Left ventricle myocardium inferior (tissue), 1 donor: ENCODE data around the gene OPN3. TPM values are rescaled to one million over a fixed set of nuclear protein-coding genes. Genes with fewer than 3 reads are reported as not detected.

Experiments
- DNase-seq: peaks from one replicate; pipeline ENCODE4 v3.0.0-alpha.2; 2020
- H3K27ac ChIP-seq: fragments of 200-600 bp; replicated peaks from 2 replicates; pipeline ENCODE4 v1.8.0; 2021
- H3K27me3 ChIP-seq: fragments of 200-600 bp; 2 replicates; pipeline ENCODE4 v1.8.0; 2021; ENCODE audit warnings: low read depth
- H3K36me3 ChIP-seq: fragments of 200-600 bp; 2 replicates; pipeline ENCODE4 v1.8.0; 2021
- H3K4me1 ChIP-seq: fragments of 200-600 bp; 2 replicates; pipeline ENCODE4 v1.8.0; 2021
- H3K4me3 ChIP-seq: fragments of 200-600 bp; 2 replicates; pipeline ENCODE4 v1.8.0; 2021; ENCODE audit warnings: mild to moderate bottlenecking, moderate library complexity
- H3K9me3 ChIP-seq: fragments of 200-600 bp; replicated peaks from 2 replicates; pipeline ENCODE4 v1.8.0; 2021
- intact Hi-C: fragments of 100-400 bp; cut with micrococcal nuclease; formaldehyde crosslinking; loops from one replicate; pipeline ENCODE4 v1.11.0; 2022
- total RNA-seq: library from RNA; stranded (reverse); fragmentation: NEBNext Ultra II Directional; extraction: Animal tissue kit (Norgen Biotek cat#: 25700); gene quantifications from one replicate; pipeline ENCODE4 v1.2.1, GENCODE V29; 2021
- TF ChIP-seq, protein P1 (sequence below): fragments of 200-600 bp; IDR thresholded peaks from 2 replicates; pipeline ENCODE4 v1.8.0; 2021; ENCODE audit warnings: antibody characterized with exemption, mild to moderate bottlenecking, borderline replicate concordance
- donor health status: DM: no; HTN: yes; CAD: no; lungs with severe emphysema.

The OPN3 gene
- total RNA-seq, 1 donor from 2014 or later: 6.1 TPM

DNA sequence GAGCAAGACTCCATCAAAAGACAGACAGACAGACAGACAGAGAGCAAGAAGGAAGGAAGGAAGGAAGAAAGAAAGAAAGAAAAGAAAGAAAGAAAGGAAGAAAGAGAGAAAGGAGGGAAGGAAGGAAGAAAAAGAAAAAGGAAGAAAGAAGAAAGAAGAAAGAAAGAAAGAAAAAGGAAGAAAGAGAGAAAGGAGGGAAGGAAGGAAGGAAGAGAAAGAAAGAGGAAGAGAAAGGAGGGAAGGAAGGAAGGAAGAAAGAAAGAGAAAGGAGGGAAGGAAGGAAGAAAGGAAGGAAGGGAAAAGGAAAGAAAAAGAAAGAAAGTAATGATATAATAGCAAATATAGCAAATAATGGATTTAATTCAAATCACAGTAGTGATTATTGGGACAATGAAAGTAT is 32.7 kb downstream of the OPN3 start:
- Histone ChIP-seq H3K36me3 (no peaks in the 10 kb centered on the region), H3K27me3 (no peaks in the 10 kb centered on the region), H3K4me1 (peaks cover 4% of the 10 kb centered on the region), H3K27ac (no peak overlapping the region), H3K9me3 (no peaks in the 10 kb centered on the region), H3K4me3 (no peak overlapping the region)
- no peak for DNase-seq
- intact Hi-C loops: loop anchor here (10.0 kb wide), 1 partner anchor 207 kb away; no protein-coding TSS in a partner anchor
- TF ChIP-seq, protein P1, sequence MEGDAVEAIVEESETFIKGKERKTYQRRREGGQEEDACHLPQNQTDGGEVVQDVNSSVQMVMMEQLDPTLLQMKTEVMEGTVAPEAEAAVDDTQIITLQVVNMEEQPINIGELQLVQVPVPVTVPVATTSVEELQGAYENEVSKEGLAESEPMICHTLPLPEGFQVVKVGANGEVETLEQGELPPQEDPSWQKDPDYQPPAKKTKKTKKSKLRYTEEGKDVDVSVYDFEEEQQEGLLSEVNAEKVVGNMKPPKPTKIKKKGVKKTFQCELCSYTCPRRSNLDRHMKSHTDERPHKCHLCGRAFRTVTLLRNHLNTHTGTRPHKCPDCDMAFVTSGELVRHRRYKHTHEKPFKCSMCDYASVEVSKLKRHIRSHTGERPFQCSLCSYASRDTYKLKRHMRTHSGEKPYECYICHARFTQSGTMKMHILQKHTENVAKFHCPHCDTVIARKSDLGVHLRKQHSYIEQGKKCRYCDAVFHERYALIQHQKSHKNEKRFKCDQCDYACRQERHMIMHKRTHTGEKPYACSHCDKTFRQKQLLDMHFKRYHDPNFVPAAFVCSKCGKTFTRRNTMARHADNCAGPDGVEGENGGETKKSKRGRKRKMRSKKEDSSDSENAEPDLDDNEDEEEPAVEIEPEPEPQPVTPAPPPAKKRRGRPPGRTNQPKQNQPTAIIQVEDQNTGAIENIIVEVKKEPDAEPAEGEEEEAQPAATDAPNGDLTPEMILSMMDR: no peak

DNA sequence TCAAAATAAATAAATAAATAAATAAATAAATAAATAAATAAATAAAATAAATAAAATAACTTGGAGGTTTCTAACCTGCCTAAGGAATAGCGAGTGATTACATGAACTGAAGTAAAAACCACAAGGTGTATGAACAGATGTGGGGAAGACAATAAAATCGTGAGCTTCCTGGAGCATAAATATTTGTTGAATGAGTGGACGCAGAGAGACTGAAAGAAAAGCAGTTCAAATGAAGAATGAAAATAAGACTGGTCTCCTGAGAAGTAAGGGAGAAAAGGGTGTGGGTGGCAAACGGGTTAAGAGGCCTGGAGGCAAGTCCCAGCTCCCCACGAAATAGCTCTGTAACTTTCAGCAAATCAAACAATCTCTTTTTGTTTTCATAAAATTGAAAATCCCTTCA is 33.6 kb downstream of the OPN3 start:
- Histone ChIP-seq H3K27me3 (no peaks in the 10 kb centered on the region), H3K4me3 (no peak overlapping the region), H3K36me3 (no peaks in the 10 kb centered on the region), H3K27ac (no peak overlapping the region), H3K4me1 (peaks cover 4% of the 10 kb centered on the region), H3K9me3 (no peaks in the 10 kb centered on the region)
- intact Hi-C loops: loop anchor here (10.0 kb wide), 1 partner anchor 208 kb away; no protein-coding TSS in a partner anchor
- TF ChIP-seq, protein P1: no peak
- no peak for DNase-seq

DNA sequence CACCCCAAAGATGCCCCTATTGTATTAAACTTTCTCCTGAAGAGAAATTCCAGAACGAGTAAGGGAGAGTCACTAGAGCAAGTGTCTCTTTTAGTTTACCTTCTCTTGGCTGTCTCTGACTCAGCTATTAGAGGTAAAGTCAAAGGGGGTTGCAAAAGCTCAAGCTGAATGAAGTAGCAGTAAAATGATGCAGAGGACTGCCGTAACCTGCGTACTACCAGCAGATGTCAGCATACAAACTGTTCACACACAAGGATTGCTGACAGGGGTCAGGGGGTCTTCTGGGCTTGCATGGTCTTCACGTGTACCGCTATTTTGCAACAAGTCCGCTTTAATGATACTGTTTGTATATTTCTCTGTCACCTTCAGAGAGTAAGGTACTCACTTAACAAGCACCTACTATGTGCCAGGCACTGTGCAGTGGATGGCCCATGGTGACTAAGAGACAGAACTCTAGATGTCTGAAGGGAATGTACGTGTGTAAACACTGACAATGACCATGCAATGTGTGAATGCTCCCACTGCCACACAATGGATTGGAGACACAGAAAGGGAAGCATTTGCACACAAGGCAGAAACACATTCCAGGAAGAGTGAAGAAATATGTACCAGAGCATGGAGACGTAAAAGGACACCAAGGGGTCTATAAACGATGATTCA is 34.9 kb downstream of the OPN3 start:
- peaks cover 6% of the 10 kb centered on the region for H3K4me1 ChIP-seq
- DNase-seq: no peak

DNA sequence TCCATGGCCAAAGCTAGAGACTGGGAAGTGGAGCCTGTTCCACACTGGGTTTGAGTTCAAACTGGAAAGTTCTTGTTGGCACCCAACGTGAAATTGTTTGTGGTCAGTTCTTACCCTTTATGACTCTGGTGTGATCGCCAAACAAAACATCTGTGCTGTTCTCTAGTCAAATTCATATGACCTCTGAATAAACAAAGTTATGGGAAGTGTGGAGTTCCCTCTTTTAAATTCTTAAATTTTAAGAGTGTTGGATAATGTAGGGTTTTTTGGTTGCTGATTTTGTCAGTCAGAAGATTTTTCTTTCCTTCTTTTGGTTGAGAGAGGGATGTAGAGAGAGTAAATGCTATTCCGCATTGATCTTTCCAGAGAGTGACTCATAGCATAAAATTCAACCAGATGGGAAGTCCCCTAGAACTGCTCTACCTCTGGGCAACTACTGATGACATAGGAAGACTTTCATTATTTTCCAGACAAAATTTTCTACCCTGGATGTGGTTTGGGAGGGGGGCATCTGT is 36.4 kb downstream of the OPN3 start:
- no peak overlapping the region for H3K27ac ChIP-seq

More for the DNA sequence above, 34.9 kb downstream of the OPN3 start:
- no peaks in the 10 kb centered on the region for H3K9me3 ChIP-seq
- H3K27me3 ChIP-seq: no peaks in the 10 kb centered on the region
- no peak overlapping the region for H3K27ac ChIP-seq
- intact Hi-C loops: loop anchor here (10.0 kb wide), 1 partner anchor 210 kb away; no protein-coding TSS in a partner anchor
- no peaks in the 10 kb centered on the region for H3K36me3 ChIP-seq
- no peak overlapping the region for H3K4me3 ChIP-seq
- TF ChIP-seq, protein P1: no peak

DNA sequence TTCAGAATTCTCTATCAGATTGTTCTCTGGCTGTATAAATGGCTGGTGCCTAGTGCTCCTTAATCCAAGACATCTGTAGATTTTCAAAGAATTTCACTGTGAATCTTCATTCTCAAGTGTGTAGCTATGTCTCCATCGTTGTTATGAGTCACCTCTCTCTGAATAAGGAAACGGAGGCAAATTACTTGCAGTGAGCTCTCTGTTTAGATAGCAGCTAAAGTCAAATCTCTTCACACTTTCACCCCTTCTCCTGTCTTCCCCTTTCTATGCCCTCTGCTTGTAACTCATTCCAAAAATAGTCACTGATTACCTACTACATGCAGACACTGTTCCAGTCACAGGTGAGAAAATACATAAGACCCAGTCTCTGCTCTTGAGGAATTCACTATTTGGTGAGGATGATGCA is 39.7 kb downstream of the OPN3 start:
- DNase-seq: no peak
- intact Hi-C loops: loop anchor here (10.0 kb wide), 1 partner anchor 214 kb away; no protein-coding TSS in a partner anchor
- TF ChIP-seq, protein P1: no peak
- Histone ChIP-seq H3K36me3 (no peaks in the 10 kb centered on the region), H3K4me3 (no peak overlapping the region), H3K9me3 (no peaks in the 10 kb centered on the region), H3K27me3 (no peaks in the 10 kb centered on the region), H3K4me1 (peaks cover 4% of the 10 kb centered on the region), H3K27ac (no peak overlapping the region)

More for the DNA sequence above, 36.4 kb downstream of the OPN3 start:
- TF ChIP-seq, protein P1: no peak
- Histone ChIP-seq H3K27me3 (no peaks in the 10 kb centered on the region), H3K4me1 (peaks cover 4% of the 10 kb centered on the region), H3K4me3 (no peak overlapping the region), H3K9me3 (no peaks in the 10 kb centered on the region), H3K36me3 (no peaks in the 10 kb centered on the region)
- no peak for DNase-seq
- intact Hi-C loops: loop anchor here (10.0 kb wide), 1 partner anchor 211 kb away; no protein-coding TSS in a partner anchor
